B cell (primary cell): ENCODE data around the gene CMC2. TPM values are rescaled to one million over a fixed set of nuclear protein-coding genes. Genes with fewer than 3 reads are reported as not detected.

Experiments
- ATAC-seq: fragments of 200-7000 bp; cut with Tn5 transposase; one replicate; pipeline ENCODE4 v1.10.0; 2021; ENCODE audit warnings: low read depth, mild to moderate bottlenecking, moderate number of reproducible peaks, moderate library complexity
- CTCF ChIA-PET: fragments of 350-600 bp; sonication (Branson Sonifier 250); formaldehyde crosslinking; loops from one replicate; lab custom pipeline; 2021; ENCODE audit warnings: antibody characterized with exemption, inconsistent platforms; lab: Charles Lee
- POLR2A ChIA-PET: fragments of 350-600 bp; sonication (Branson Sonifier 250); formaldehyde crosslinking; loops from one replicate; lab custom pipeline; 2021; ENCODE audit warnings: antibody characterized with exemption; lab: Charles Lee
- DNase-seq: peaks from one replicate; pipeline ENCODE4 v3.0.0; 2013
- H2AFZ ChIP-seq: 2 replicates; pipeline ENCODE4 v1.6.1; 2012; ENCODE audit warnings: mild to moderate bottlenecking, low read depth, low read length; ENCODE audit not compliant: insufficient read depth, poor library complexity, severe bottlenecking
- H3K27ac ChIP-seq, 2 donors: 1 replicate in 1 of 2; 2 replicates in 1 of 2; pipeline ENCODE4 v1.5.1; 2012 to 2013; ENCODE audit warnings: low read length in 2 of 2, mild to moderate bottlenecking in 2 of 2, moderate library complexity in 1 of 2
- H3K27me3 ChIP-seq, 4 experiments: fragments of 200-600 bp in 1 of 4; sonication (generic) in 1 of 4; replicated peaks in 1 of 4; 1 replicate in 2 of 4; 2 replicates in 2 of 4; pipeline versions ENCODE4 v1.6.1 to v1.7.0; 2013 to 2016; ENCODE audit warnings: low read length in 3 of 4, mild to moderate bottlenecking in 2 of 4, mixed read lengths in 1 of 4, moderate library complexity in 1 of 4; ENCODE audit not compliant: insufficient read depth in 4 of 4, control insufficient read depth in 3 of 4; ENCODE audit errors: control extremely low read depth in 1 of 4
- H3K36me3 ChIP-seq, 2 experiments: replicated peaks in 1 of 2; 1 replicate in 1 of 2; 2 replicates in 1 of 2; pipeline versions ENCODE4 v1.6.1 to v1.7.1; 2013; ENCODE audit warnings: low read length in 1 of 2; ENCODE audit not compliant: insufficient read depth in 2 of 2, control insufficient read depth in 1 of 2; ENCODE audit errors: control extremely low read depth in 1 of 2, extremely low read depth in 1 of 2
- H3K4me1 ChIP-seq, 2 donors: fragments of 200-600 bp in 1 of 2; sonication (generic) in 1 of 2; 1 replicate in 1 of 2; 2 replicates in 1 of 2; pipeline versions ENCODE4 v1.5.1 to v1.6.1; 2013 to 2017; ENCODE audit warnings: low read length in 2 of 2; ENCODE audit not compliant: control insufficient read depth in 2 of 2, insufficient read depth in 2 of 2
- H3K4me2 ChIP-seq: replicated peaks from 2 replicates; pipeline ENCODE3; 2012; ENCODE audit warnings: mild to moderate bottlenecking, low read depth, low read length; ENCODE audit not compliant: poor library complexity, severe bottlenecking
- H3K4me3 ChIP-seq, 5 experiments: fragments of 200-600 bp in 1 of 5; sonication (generic) in 1 of 5; 1 replicate in 3 of 5; 2 replicates in 2 of 5; pipeline versions ENCODE4 v1.5.1 to v1.7.0; 2011 to 2016; ENCODE audit warnings: low read length in 4 of 5, mild to moderate bottlenecking in 4 of 5, low read depth in 2 of 5, control low read depth in 1 of 5, moderate library complexity in 1 of 5; ENCODE audit not compliant: insufficient read depth in 1 of 5; ENCODE audit errors: control extremely low read depth in 1 of 5, extremely low read depth in 1 of 5
- H3K79me2 ChIP-seq: fragments of 200-600 bp; sonication (generic); one replicate; pipeline ENCODE4 v1.6.0; 2016; ENCODE audit warnings: low read length; ENCODE audit not compliant: control insufficient read depth, insufficient read depth
- H3K9ac ChIP-seq: fragments of 200-600 bp; sonication (generic); 2 replicates; pipeline ENCODE4 v1.6.1; 2017; ENCODE audit warnings: mild to moderate bottlenecking, low read length, moderate library complexity
- H3K9me3 ChIP-seq, 3 donors: one replicate each; pipeline versions ENCODE4 v1.6.1 to v1.7.1; 2013; ENCODE audit warnings: low read length in 2 of 3; ENCODE audit not compliant: control insufficient read depth in 2 of 3, insufficient read depth in 1 of 3; ENCODE audit errors: control extremely low read depth in 1 of 3
- H4K20me1 ChIP-seq: 2 replicates; pipeline ENCODE4 v1.6.0; 2012; ENCODE audit warnings: mild to moderate bottlenecking, low read length; ENCODE audit not compliant: insufficient read depth, control insufficient read depth, poor library complexity, severe bottlenecking
- H3K27ac Mint-ChIP-seq: one replicate; pipeline ENCODE4 v1.8.0; 2021; ENCODE audit warnings: mixed read lengths
- H3K27me3 Mint-ChIP-seq: one replicate; pipeline ENCODE4 v1.8.0; 2021; ENCODE audit warnings: mixed read lengths
- H3K4me1 Mint-ChIP-seq: one replicate; pipeline ENCODE4 v1.8.0; 2021; ENCODE audit warnings: mixed read lengths
- H3K4me3 Mint-ChIP-seq: one replicate; pipeline ENCODE4 v1.8.0; 2021; ENCODE audit warnings: mixed read lengths
- H3K9me3 Mint-ChIP-seq: one replicate; pipeline ENCODE4 v1.8.0; 2022; ENCODE audit warnings: mixed read lengths; ENCODE audit not compliant: insufficient read depth
- EZH2 ChIP-seq: IDR thresholded peaks from 2 replicates; pipeline ENCODE4 v1.6.1; 2012; ENCODE audit warnings: borderline replicate concordance, low read depth, mild to moderate bottlenecking, moderate library complexity, low read length; ENCODE audit not compliant: insufficient read depth, poor library complexity, severe bottlenecking
- WGBS: methylation state at CpG from one replicate; pipeline ENCODE4 v1.1.5; 2013; ENCODE audit warnings: missing lambda C conversion rate; ENCODE audit not compliant: insufficient coverage; 5-methylcytosine and 5-hydroxymethylcytosine counted together
- intact Hi-C: fragments of 100-400 bp; cut with micrococcal nuclease; formaldehyde crosslinking; loops from one replicate; pipeline ENCODE4 v1.10.0; 2022
- polyA plus RNA-seq: library from polyadenylated mRNA; depleted of rRNA; stranded (reverse); fragments of >200 nt; gene quantifications from 2 replicates; pipeline ENCODE4 v1.2.3, GENCODE V29; 2012
- total RNA-seq, 2 donors: library from RNA; stranded (reverse); fragments of 120-200 nt in 1 of 2; gene quantifications; 1 replicate in 1 of 2; 2 replicates in 1 of 2; pipeline versions ENCODE4 v1.2.3 to v1.2.4, GENCODE V29; 2013 to 2022
- TF ChIP-seq, protein P1 (sequence below): fragments of 200-600 bp; IDR thresholded peaks from one replicate; pipeline ENCODE4 v1.8.0; 2022; ENCODE audit warnings: antibody characterized with exemption, mild to moderate bottlenecking

Gene CMC2
- total and polyA plus RNA-seq, 2 donors (not counting 1 experiment from before 2014, with no cell fraction given) = 21.4 to 40.8 TPM

DNA sequence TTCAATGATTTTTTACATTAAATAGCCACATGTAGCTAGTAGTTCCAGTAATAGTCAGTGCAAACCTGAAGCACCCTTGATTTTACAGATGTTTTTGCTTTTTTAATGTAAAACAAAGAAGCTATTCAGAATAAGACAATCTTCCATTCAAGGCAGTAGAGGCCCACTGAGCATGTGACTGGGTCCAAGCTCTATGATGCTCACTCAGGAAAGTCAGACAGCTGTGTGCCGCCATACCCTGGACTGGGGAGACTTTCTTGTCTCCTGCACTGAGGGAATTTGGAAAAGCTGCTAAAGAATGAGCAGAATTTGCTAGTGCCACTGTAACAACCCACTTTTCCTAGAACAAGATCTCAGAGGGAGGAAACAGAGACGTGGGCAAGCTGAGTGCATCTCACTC is 11.8 kb upstream of the CMC2 start:
- H3K27ac Mint-ChIP-seq = no peak overlapping the region
- H3K36me3 ChIP-seq = peaks cover 0 to 34% of the 10 kb centered on the region in 2 experiments
- ChIA-PET CTCF (interaction anchor here (0.6 to 1.8 kb wide), 4 partner anchors 14 to 66 kb away, joined by 3 to 11 read pairs (median 4); partner anchors contain the start of gene ATMIN), POLR2A (no interaction called here)
- no peak overlapping the region for H2AFZ ChIP-seq
- no peaks in the 10 kb centered on the region for H3K27me3 ChIP-seq
- H3K4me2 ChIP-seq = no peak overlapping the region
- H3K4me3 Mint-ChIP-seq = no peak overlapping the region
- no peaks in the 10 kb centered on the region for H3K79me2 ChIP-seq
- 100% methylated on average over 1 of the region's 2 CpGs for WGBS
- DNase-seq (no peak), ATAC-seq (no peak)
- H4K20me1 ChIP-seq = no peaks in the 10 kb centered on the region
- no peak overlapping the region for H3K27ac ChIP-seq
- H3K4me3 ChIP-seq = no peak overlapping the region
- no peak for TF ChIP-seq EZH2
- TF ChIP-seq, protein P1, sequence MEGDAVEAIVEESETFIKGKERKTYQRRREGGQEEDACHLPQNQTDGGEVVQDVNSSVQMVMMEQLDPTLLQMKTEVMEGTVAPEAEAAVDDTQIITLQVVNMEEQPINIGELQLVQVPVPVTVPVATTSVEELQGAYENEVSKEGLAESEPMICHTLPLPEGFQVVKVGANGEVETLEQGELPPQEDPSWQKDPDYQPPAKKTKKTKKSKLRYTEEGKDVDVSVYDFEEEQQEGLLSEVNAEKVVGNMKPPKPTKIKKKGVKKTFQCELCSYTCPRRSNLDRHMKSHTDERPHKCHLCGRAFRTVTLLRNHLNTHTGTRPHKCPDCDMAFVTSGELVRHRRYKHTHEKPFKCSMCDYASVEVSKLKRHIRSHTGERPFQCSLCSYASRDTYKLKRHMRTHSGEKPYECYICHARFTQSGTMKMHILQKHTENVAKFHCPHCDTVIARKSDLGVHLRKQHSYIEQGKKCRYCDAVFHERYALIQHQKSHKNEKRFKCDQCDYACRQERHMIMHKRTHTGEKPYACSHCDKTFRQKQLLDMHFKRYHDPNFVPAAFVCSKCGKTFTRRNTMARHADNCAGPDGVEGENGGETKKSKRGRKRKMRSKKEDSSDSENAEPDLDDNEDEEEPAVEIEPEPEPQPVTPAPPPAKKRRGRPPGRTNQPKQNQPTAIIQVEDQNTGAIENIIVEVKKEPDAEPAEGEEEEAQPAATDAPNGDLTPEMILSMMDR = no peak
- intact Hi-C loops = no loop called here
- H3K27me3 Mint-ChIP-seq = no peaks in the 10 kb centered on the region
- H3K4me1 ChIP-seq = no peaks in the 10 kb centered on the region
- H3K4me1 Mint-ChIP-seq = no peaks in the 10 kb centered on the region
- H3K9ac ChIP-seq = no peak overlapping the region
- no peaks in the 10 kb centered on the region for H3K9me3 Mint-ChIP-seq
- no peaks in the 10 kb centered on the region for H3K9me3 ChIP-seq

- intact Hi-C loops = no loop called here
- DNase-seq (no peak), ATAC-seq (no peak)
- Histone ChIP-seq H3K79me2 (no peaks in the 10 kb centered on the region), H3K27me3 (no peaks in the 10 kb centered on the region), H3K4me1 (no peaks in the 10 kb centered on the region), H3K9ac (no peak overlapping the region), H3K9me3 (no peaks in the 10 kb centered on the region), H2AFZ (no peak overlapping the region), H4K20me1 (no peaks in the 10 kb centered on the region), H3K4me3 (no peak overlapping the region), H3K36me3 (peaks cover 2 to 18% of the 10 kb centered on the region in 2 experiments), H3K27ac (no peak overlapping the region), H3K4me2 (no peak overlapping the region)
- CTCF ChIA-PET = interaction anchor here (0.6 to 1.0 kb wide), 2 partner anchors 18 to 21 kb away, joined by 3 to 6 read pairs; partner anchors contain the start of gene ATMIN
- no peaks in the 10 kb centered on the region for H3K4me1 Mint-ChIP-seq
- H3K27ac Mint-ChIP-seq = no peak overlapping the region
- no peak overlapping the region for H3K4me3 Mint-ChIP-seq
- H3K27me3 Mint-ChIP-seq = no peaks in the 10 kb centered on the region
- H3K9me3 Mint-ChIP-seq = no peaks in the 10 kb centered on the region
- TF ChIP-seq, protein P1 = no peak
- no peak for TF ChIP-seq EZH2
- 100% methylated on average over 1 of the region's 2 CpGs for WGBS
- POLR2A ChIA-PET = no interaction called here
These were observed 8.0 kb upstream of the CMC2 start for GRCh38 chr16:81014672-81015071.
